ENCODE results near the gene USH2A.

The USH2A gene

GRCh38 chr1:215607412-215607811 is 815.8 kb downstream of the USH2A start:
- Histone ChIP-seq H2AFZ (ENCODE audit: low read length) (no peak overlapping the region), H3K27me3 (ENCODE audit: insufficient read depth, low read length, poor library complexity, severe bottlenecking) (no peaks in the 10 kb centered on the region), H3K79me2 (ENCODE audit: insufficient read depth, low read length) (no peaks in the 10 kb centered on the region), H3F3A (ENCODE audit: low read depth) (no peaks in the 10 kb centered on the region), H3K36me3 (ENCODE audit: insufficient read depth, low read length) (peaks cover 33% of the 10 kb centered on the region; the same call in 1 of the 2 replicates), H3K9ac (ENCODE audit: low read depth, low read length, poor library complexity, severe bottlenecking) (no peak overlapping the region), H3K4me3 (ENCODE audit: low read length, poor library complexity, severe bottlenecking) (no peak overlapping the region), H3K9me3 (ENCODE audit: insufficient read depth, low read depth, low read length) (no peaks in the 10 kb centered on the region), H3K9me2 (replicated peaks; ENCODE audit: low read depth, low read length) (no peaks in the 10 kb centered on the region), H3K4me2 (ENCODE audit: low read depth, low read length, poor library complexity, severe bottlenecking) (no peak overlapping the region), H3K4me1 (ENCODE audit: insufficient read depth, low read length, poor library complexity, severe bottlenecking) (no peaks in the 10 kb centered on the region), H4K20me1 (ENCODE audit: insufficient read depth, low read length, poor library complexity, severe bottlenecking) (no peaks in the 10 kb centered on the region)
- TF ChIP-seq CTCF (conservative IDR thresholded peaks at IDR 0.05; ENCODE audit: low read length) = no peak
- TF ChIP-seq EZH2phosphoT487 (IDR thresholded peaks at IDR 0.05; ENCODE audit: borderline replicate concordance) = no peak

- Histone ChIP-seq H3K4me2 (ENCODE audit: low read depth, low read length, poor library complexity, severe bottlenecking) (no peak overlapping the region), H4K20me1 (ENCODE audit: insufficient read depth, low read length, poor library complexity, severe bottlenecking) (no peaks in the 10 kb centered on the region), H3K27me3 (ENCODE audit: insufficient read depth, low read length, poor library complexity, severe bottlenecking) (no peaks in the 10 kb centered on the region), H3K4me3 (ENCODE audit: low read length, poor library complexity, severe bottlenecking) (no peak overlapping the region), H3K9ac (ENCODE audit: low read depth, low read length, poor library complexity, severe bottlenecking) (no peak overlapping the region), H3K79me2 (ENCODE audit: insufficient read depth, low read length) (no peaks in the 10 kb centered on the region), H3F3A (ENCODE audit: low read depth) (no peaks in the 10 kb centered on the region), H3K36me3 (ENCODE audit: insufficient read depth, low read length) (peaks cover 30% of the 10 kb centered on the region; the same call in 1 of the 2 replicates), H3K9me3 (ENCODE audit: insufficient read depth, low read depth, low read length) (no peaks in the 10 kb centered on the region), H2AFZ (ENCODE audit: low read length) (no peak overlapping the region), H3K9me2 (replicated peaks; ENCODE audit: low read depth, low read length) (no peaks in the 10 kb centered on the region), H3K4me1 (ENCODE audit: insufficient read depth, low read length, poor library complexity, severe bottlenecking) (no peaks in the 10 kb centered on the region)
- TF ChIP-seq EZH2phosphoT487 (IDR thresholded peaks at IDR 0.05; ENCODE audit: borderline replicate concordance) = no peak
- peak; percentile 75 for TF ChIP-seq CTCF (conservative IDR thresholded peaks at IDR 0.05; ENCODE audit: low read length)
Observed at GRCh38 chr1:215606564-215607168, 816.6 kb downstream of the USH2A start.

- Histone ChIP-seq H3K4me2 (ENCODE audit: low read depth, low read length, poor library complexity, severe bottlenecking) (no peak overlapping the region), H3K9me2 (replicated peaks; ENCODE audit: low read depth, low read length) (no peaks in the 10 kb centered on the region), H3F3A (ENCODE audit: low read depth) (no peaks in the 10 kb centered on the region), H2AFZ (ENCODE audit: low read length) (no peak overlapping the region), H3K9ac (ENCODE audit: low read depth, low read length, poor library complexity, severe bottlenecking) (no peak overlapping the region), H3K4me1 (ENCODE audit: insufficient read depth, low read length, poor library complexity, severe bottlenecking) (no peaks in the 10 kb centered on the region), H3K36me3 (ENCODE audit: insufficient read depth, low read length) (peaks cover 34% of the 10 kb centered on the region; the same call in 1 of the 2 replicates), H4K20me1 (ENCODE audit: insufficient read depth, low read length, poor library complexity, severe bottlenecking) (no peaks in the 10 kb centered on the region), H3K4me3 (ENCODE audit: low read length, poor library complexity, severe bottlenecking) (no peak overlapping the region), H3K79me2 (ENCODE audit: insufficient read depth, low read length) (no peaks in the 10 kb centered on the region), H3K9me3 (ENCODE audit: insufficient read depth, low read depth, low read length) (no peaks in the 10 kb centered on the region), H3K27me3 (ENCODE audit: insufficient read depth, low read length, poor library complexity, severe bottlenecking) (no peaks in the 10 kb centered on the region)
- TF ChIP-seq CTCF (conservative IDR thresholded peaks at IDR 0.05; ENCODE audit: low read length) (no peak), EZH2phosphoT487 (IDR thresholded peaks at IDR 0.05; ENCODE audit: borderline replicate concordance) (no peak)
Observed at GRCh38 chr1:215606036-215606435, 817.2 kb downstream of the USH2A start.
